Measurements from ENCODE around the gene ADGRG1. TPM values are rescaled to one million over a fixed set of nuclear protein-coding genes. Genes with fewer than 3 reads are reported as not detected.
"Not testable (repeated sequence)": the region's sequence is repeated elsewhere in the genome, so short reads cannot be mapped to it uniquely, and the experiment has no call there.

Gene ADGRG1
- total RNA-seq, 1 experiment from 2014 or later: 2.0 TPM

GRCh38 chr16:57670196-57670595, 41.8 kb downstream of the ADGRG1 start:
- Mint-ChIP-seq H3K4me1 (no peaks in the 10 kb centered on the region), H3K36me3 (no peaks in the 10 kb centered on the region), H3K9me3 (no peaks in the 10 kb centered on the region), H3K27me3 (ENCODE audit: low read depth) (peaks cover 7% of the 10 kb centered on the region), H3K4me3 (no peak overlapping the region), H3K27ac (no peak overlapping the region)
- TF ChIP-seq ERG (CRISPR knock-in tag; IDR thresholded peaks at IDR 0.05): no peak
- no peak for TF ChIP-seq MXD4 (CRISPR knock-in tag; IDR thresholded peaks at IDR 0.05; ENCODE audit: borderline replicate concordance)
- TF ChIP-seq NFATC4 (CRISPR knock-in tag; IDR thresholded peaks at IDR 0.05): no peak
- no peak for TF ChIP-seq PRRX2 (CRISPR knock-in tag; IDR thresholded peaks at IDR 0.05)
- TF ChIP-seq ZNF219 (CRISPR knock-in tag; IDR thresholded peaks at IDR 0.05; ENCODE audit: borderline replicate concordance): no peak
- no peak for TF ChIP-seq CDX4 (CRISPR knock-in tag; IDR thresholded peaks at IDR 0.05; ENCODE audit: borderline replicate concordance)
- no peak for DNase-seq (ENCODE audit: low spot score)
- CTCF ChIA-PET: interaction anchor here (1.5 to 3.3 kb wide), 3 partner anchors 22 to 79 kb away, joined by 9 to 15 read pairs (median 10); partner anchors contain the start of gene KATNB1
- POLR2A ChIA-PET: no interaction called here
- no peak for ATAC-seq

- H3K27ac Mint-ChIP-seq; DNase-seq (ENCODE audit: low spot score); POLR2A ChIA-PET; ATAC-seq; H3K36me3 Mint-ChIP-seq; H3K4me3 Mint-ChIP-seq; H3K27me3 Mint-ChIP-seq (ENCODE audit: low read depth); H3K9me3 Mint-ChIP-seq: not testable (repeated sequence)
- peaks cover 11% of the 10 kb centered on the region for H3K4me1 Mint-ChIP-seq
- CTCF ChIA-PET: interaction anchor here (0.7 to 2.2 kb wide), 4 partner anchors 10 to 80 kb away, joined by 3 to 10 read pairs (median 6); no protein-coding TSS in a partner anchor
Observed at GRCh38 chr16:57671451-57671850, 43.0 kb downstream of the ADGRG1 start.

- H3K27ac Mint-ChIP-seq: no peak overlapping the region
- no peak overlapping the region for H3K4me3 Mint-ChIP-seq
- ATAC-seq (no peak), DNase-seq (ENCODE audit: low spot score) (no peak)
- H3K36me3 Mint-ChIP-seq: no peaks in the 10 kb centered on the region
- no peak for TF ChIP-seq SMAD4 (CRISPR knock-in tag; IDR thresholded peaks at IDR 0.05)
- no peak for TF ChIP-seq MLX (CRISPR knock-in tag; IDR thresholded peaks at IDR 0.05)
- no peak for TF ChIP-seq USF1 (CRISPR knock-in tag; IDR thresholded peaks at IDR 0.05)
- TF ChIP-seq TCF7 (CRISPR knock-in tag; IDR thresholded peaks at IDR 0.05; ENCODE audit: low read depth): no peak
- no peak for TF ChIP-seq RORB (CRISPR knock-in tag; IDR thresholded peaks at IDR 0.05)
- TF ChIP-seq HMGXB4 (CRISPR knock-in tag; IDR thresholded peaks at IDR 0.05): no peak
- TF ChIP-seq SOX15 (CRISPR knock-in tag; IDR thresholded peaks at IDR 0.05): no peak
- TF ChIP-seq NR2C2 (CRISPR knock-in tag; IDR thresholded peaks at IDR 0.05): no peak
- TF ChIP-seq GABPB1 (CRISPR knock-in tag; IDR thresholded peaks at IDR 0.05): no peak
- TF ChIP-seq TP53 (CRISPR knock-in tag; IDR thresholded peaks at IDR 0.05): no peak
- H3K27me3 Mint-ChIP-seq (ENCODE audit: low read depth): peaks cover 7% of the 10 kb centered on the region
- H3K9me3 Mint-ChIP-seq: no peaks in the 10 kb centered on the region
- ChIA-PET POLR2A (no interaction called here), CTCF (interaction anchor here (2.2 kb wide), 1 partner anchor 81 kb away, joined by 9 read pairs; no protein-coding TSS in a partner anchor)
- H3K4me1 Mint-ChIP-seq: peaks cover 17% of the 10 kb centered on the region
Observed at GRCh38 chr16:57672416-57672815, 44.0 kb downstream of the ADGRG1 start.
